Stimulated activated naive CD8-positive, alpha-beta T cell treated with anti-CD3 and anti-CD28 coated beads, Interleukin-15, Interleukin-2, amounts not matched to agents 100 ng/mL and 50 ng/mL, for 24 hours (primary cell): Measurements from ENCODE around the gene AGL.
A peak's percentile ranks its signal among the peaks of the same experiment; 100 is the strongest.
"Not testable (repeated sequence)": the region's sequence is repeated elsewhere in the genome, so short reads cannot be mapped to it uniquely, and the experiment has no call there.

Experiments used
- H3K27ac Mint-ChIP-seq: one replicate; pipeline ENCODE4 v1.8.0; 2021; ENCODE audit warnings: mild to moderate bottlenecking, mixed read lengths
- H3K27me3 Mint-ChIP-seq: one replicate; pipeline ENCODE4 v1.8.0; 2021; ENCODE audit warnings: mixed read lengths
- H3K36me3 Mint-ChIP-seq: one replicate; pipeline ENCODE4 v1.8.0; 2021; ENCODE audit warnings: low read depth, mixed read lengths
- H3K4me1 Mint-ChIP-seq: one replicate; pipeline ENCODE4 v1.8.0; 2021; ENCODE audit warnings: low read depth, mixed read lengths
- H3K4me3 Mint-ChIP-seq: one replicate; pipeline ENCODE4 v1.8.0; 2021; ENCODE audit warnings: mild to moderate bottlenecking, mixed read lengths
- H3K9me3 Mint-ChIP-seq: one replicate; pipeline ENCODE4 v1.8.0; 2021; ENCODE audit warnings: mixed read lengths

Gene AGL

DNA sequence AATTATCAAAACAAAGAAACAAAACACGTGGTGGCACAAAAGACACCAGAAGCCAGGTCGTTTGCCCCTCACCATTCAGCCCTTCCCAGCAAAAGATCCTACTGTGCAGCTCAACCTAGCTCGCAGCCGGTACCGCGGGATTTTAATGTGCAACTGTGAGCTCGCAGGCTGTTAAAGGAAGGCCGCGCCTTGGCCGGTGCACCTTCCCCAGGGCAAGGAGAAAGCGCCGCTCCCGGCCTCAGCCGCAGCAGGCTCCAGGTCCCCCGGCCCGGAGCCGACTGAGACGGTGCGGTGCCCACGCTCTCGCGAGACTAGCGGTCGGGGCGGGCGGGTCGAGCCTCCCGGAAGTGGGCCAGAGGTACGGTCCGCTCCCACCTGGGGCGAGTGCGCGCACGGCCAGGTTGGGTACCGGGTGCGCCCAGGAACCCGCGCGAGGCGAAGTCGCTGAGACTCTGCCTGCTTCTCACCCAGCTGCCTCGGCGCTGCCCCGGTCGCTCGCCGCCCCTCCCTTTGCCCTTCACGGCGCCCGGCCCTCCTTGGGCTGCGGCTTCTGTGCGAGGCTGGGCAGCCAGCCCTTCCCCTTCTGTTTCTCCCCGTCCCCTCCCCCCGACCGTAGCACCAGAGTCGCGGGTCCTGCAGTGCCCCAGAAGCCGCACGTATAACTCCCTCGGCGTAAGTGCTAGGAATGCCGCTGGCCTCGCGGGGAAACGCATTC, at the start of gene AGL:
AGL (plus strand) TSS at position 618 of the 715 bp plus-strand sequence. CDS start 682 bp downstream, outside the sequence.
- peak within 1 kb of the TSS; percentile 93 for H3K4me3 Mint-ChIP-seq
- H3K27ac Mint-ChIP-seq, result peak within 1 kb of the TSS; percentile 92
- peaks cover 28% of the 10 kb centered on the region for H3K4me1 Mint-ChIP-seq
- peaks cover 13% of the 10 kb centered on the region for H3K36me3 Mint-ChIP-seq
- H3K9me3 Mint-ChIP-seq, result no peaks in the 10 kb centered on the region
- H3K27me3 Mint-ChIP-seq, result no peaks in the 10 kb centered on the region

- H3K27ac Mint-ChIP-seq, result no peak overlapping the region
- H3K36me3 Mint-ChIP-seq, result no peaks in the 10 kb centered on the region
- no peaks in the 10 kb centered on the region for H3K4me1 Mint-ChIP-seq
- H3K9me3 Mint-ChIP-seq, result no peaks in the 10 kb centered on the region
- no peak overlapping the region for H3K4me3 Mint-ChIP-seq
- peaks cover 16% of the 10 kb centered on the region for H3K27me3 Mint-ChIP-seq
These were observed 48.6 kb upstream of the AGL start for GRCh38 chr1:99801584-99801983.

DNA sequence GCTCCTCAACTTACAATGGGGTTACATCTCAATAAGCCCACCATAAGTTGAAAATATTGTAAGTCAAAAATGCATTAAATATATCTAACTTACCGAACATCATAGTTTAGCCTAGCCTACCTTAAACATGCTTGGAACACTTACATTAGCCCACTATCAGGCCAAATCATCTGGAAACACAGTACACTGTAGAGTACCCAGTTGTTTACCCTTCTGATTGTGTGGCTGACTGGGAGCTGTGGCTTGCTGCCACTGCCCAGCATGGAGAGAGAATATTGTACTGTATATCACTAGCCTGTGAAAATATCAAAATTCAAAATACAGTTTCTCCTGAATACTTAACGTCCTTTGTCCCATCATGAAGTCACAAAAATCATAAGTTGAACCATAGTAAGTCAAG, 43.3 kb upstream of the AGL start:
- Mint-ChIP-seq H3K27ac (no peak overlapping the region), H3K4me3 (no peak overlapping the region), H3K9me3 (no peaks in the 10 kb centered on the region), H3K4me1 (peaks cover 14% of the 10 kb centered on the region), H3K27me3 (peaks cover 15% of the 10 kb centered on the region), H3K36me3 (no peaks in the 10 kb centered on the region)

- H3K36me3 Mint-ChIP-seq, result no peaks in the 10 kb centered on the region
- no peaks in the 10 kb centered on the region for H3K9me3 Mint-ChIP-seq
- peaks cover 14% of the 10 kb centered on the region for H3K4me1 Mint-ChIP-seq
- H3K27ac Mint-ChIP-seq, result peak overlapping the region; percentile 69
- peaks cover 14% of the 10 kb centered on the region for H3K27me3 Mint-ChIP-seq
- no peak overlapping the region for H3K4me3 Mint-ChIP-seq
These were observed 41.6 kb upstream of the AGL start for GRCh38 chr1:99808391-99809115.

DNA sequence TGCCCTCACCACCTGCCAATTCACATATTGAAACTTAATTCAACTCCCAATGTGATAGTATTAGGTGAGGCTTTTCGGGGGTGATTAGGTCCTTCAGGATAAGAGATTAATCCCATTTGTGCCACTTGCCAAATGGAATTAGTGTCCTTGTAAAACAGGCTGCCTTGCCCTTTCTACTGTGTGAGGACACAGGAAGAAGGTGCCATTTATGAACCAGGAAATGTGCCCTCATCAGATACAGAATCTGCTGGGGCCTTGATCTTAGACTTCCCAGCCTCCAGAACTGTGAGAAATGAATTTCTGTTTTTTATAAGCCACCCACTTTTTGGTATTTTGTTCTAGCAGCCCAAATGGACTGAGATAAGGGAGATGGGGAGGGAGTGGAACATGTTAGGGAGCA, 39.1 kb upstream of the AGL start:
- Mint-ChIP-seq H3K4me3 (no peak overlapping the region), H3K9me3 (no peaks in the 10 kb centered on the region), H3K4me1 (peaks cover 14% of the 10 kb centered on the region), H3K27ac (no peak overlapping the region), H3K36me3 (no peaks in the 10 kb centered on the region), H3K27me3 (peaks cover 14% of the 10 kb centered on the region)

DNA sequence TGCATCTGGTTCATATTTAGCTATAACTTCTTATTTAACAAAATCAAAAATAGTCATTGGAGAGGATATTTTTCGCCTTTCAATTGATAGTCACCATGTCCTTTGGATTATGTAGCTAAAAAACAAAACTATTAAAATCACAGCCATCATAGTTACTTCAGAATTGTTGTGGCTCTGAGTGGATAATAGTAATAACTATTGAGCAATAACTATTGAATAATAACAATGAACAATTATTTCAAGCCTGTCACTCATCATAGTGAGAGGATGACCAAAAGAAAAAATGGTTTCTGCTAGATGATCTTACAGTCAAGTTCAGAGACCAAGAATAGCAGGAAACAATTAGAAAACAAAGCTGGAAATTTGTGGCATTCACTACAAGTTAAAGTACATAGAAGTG, 38.4 kb upstream of the AGL start:
- H3K36me3 Mint-ChIP-seq, result no peaks in the 10 kb centered on the region
- H3K4me3 Mint-ChIP-seq, result no peak overlapping the region
- H3K27ac Mint-ChIP-seq, result no peak overlapping the region
- peaks cover 14% of the 10 kb centered on the region for H3K27me3 Mint-ChIP-seq
- no peaks in the 10 kb centered on the region for H3K9me3 Mint-ChIP-seq
- peaks cover 14% of the 10 kb centered on the region for H3K4me1 Mint-ChIP-seq

- peaks cover 7% of the 10 kb centered on the region for H3K27me3 Mint-ChIP-seq
- H3K27ac Mint-ChIP-seq, result no peak overlapping the region
- H3K4me1 Mint-ChIP-seq, result peaks cover 2% of the 10 kb centered on the region
- no peaks in the 10 kb centered on the region for H3K9me3 Mint-ChIP-seq
- H3K36me3 Mint-ChIP-seq, result no peaks in the 10 kb centered on the region
- no peak overlapping the region for H3K4me3 Mint-ChIP-seq
These were observed 35.7 kb upstream of the AGL start for GRCh38 chr1:99814373-99814900.

DNA sequence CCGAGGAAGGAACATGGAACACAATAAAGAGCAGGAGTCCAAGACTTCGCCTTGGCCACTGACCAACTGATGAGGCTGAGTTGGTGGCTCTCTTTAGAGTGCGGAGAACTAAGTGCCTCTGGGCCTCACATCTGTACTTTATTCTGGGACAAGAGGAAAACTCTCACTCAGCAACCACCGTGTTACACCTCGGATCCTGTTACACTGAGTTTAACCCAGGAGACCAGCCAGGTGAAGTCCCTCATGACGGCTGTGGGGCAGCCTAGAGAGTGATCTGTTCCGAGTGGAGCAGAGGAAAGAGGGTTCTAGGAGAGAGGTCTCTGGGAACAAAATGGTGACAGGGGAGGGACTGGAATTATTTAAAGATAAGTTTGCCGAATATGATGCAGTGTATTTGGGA, 33.5 kb upstream of the AGL start:
- no peaks in the 10 kb centered on the region for H3K9me3 Mint-ChIP-seq
- peaks cover 12% of the 10 kb centered on the region for H3K4me1 Mint-ChIP-seq
- H3K36me3 Mint-ChIP-seq, result no peaks in the 10 kb centered on the region
- peaks cover 7% of the 10 kb centered on the region for H3K27me3 Mint-ChIP-seq
- no peak overlapping the region for H3K4me3 Mint-ChIP-seq
- H3K27ac Mint-ChIP-seq, result no peak overlapping the region

DNA sequence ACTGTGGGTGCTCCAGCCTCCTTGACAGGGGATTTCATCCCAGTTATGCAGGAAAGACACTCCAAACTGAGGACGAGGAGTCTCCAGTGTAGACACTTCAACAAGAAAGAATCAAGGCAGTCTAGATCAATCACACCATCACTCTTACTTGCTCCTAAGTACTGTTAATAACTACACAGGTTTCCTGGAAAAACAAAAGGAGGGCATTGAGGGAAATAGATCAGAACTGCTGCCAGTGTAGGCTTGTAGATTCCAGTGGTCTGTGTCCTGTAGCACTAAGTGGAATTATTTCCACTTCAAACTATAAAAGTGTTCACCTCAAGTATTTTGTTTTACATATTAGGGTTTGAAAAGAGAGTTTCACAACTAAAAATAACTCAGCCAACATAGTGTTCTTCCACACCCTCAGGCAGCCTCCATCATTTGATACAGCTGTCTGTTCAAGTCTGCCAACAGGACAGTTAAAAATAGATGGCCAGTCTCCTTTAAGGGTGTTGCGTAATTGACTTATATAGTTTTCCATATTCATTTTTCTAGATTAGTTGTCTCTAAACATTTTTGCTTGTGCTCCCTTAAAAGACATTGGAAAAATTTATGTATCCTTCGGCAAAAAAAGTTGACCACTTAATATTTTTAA, 32.0 kb upstream of the AGL start:
- no peaks in the 10 kb centered on the region for H3K36me3 Mint-ChIP-seq
- no peak overlapping the region for H3K27ac Mint-ChIP-seq
- H3K27me3 Mint-ChIP-seq, result peaks cover 4% of the 10 kb centered on the region
- no peak overlapping the region for H3K4me3 Mint-ChIP-seq
- H3K9me3 Mint-ChIP-seq, result no peaks in the 10 kb centered on the region
- peaks cover 12% of the 10 kb centered on the region for H3K4me1 Mint-ChIP-seq

DNA sequence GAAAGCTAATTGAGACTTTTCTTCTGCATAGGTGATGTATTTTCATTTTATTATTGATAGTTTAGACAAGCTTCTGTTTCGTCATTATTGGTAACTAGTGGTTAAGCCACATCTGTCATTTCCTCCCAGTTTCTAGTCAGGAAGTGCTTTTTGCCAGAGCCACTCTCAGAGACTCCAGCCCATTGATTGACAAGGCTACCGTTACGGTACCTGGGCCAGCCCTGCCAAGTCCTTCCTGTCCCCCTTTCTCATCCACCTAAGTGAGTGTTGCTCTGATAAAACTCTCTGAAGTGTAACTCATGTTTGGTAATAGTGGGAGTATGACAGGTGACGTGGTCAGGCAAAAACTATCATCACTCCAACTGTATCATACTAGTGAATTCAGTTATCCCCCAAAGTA, 29.6 kb upstream of the AGL start:
- Mint-ChIP-seq H3K27me3 (peaks cover 4% of the 10 kb centered on the region), H3K4me1 (peaks cover 12% of the 10 kb centered on the region), H3K36me3 (no peaks in the 10 kb centered on the region), H3K27ac (no peak overlapping the region), H3K4me3 (peak overlapping the region; percentile 3), H3K9me3 (no peaks in the 10 kb centered on the region)

GRCh38 chr1:99825098-99825497, 25.1 kb upstream of the AGL start:
- Mint-ChIP-seq H3K36me3 (no peaks in the 10 kb centered on the region), H3K27ac (no peak overlapping the region), H3K4me1 (peaks cover 7% of the 10 kb centered on the region), H3K27me3 (no peaks in the 10 kb centered on the region), H3K9me3 (no peaks in the 10 kb centered on the region), H3K4me3 (no peak overlapping the region)

DNA sequence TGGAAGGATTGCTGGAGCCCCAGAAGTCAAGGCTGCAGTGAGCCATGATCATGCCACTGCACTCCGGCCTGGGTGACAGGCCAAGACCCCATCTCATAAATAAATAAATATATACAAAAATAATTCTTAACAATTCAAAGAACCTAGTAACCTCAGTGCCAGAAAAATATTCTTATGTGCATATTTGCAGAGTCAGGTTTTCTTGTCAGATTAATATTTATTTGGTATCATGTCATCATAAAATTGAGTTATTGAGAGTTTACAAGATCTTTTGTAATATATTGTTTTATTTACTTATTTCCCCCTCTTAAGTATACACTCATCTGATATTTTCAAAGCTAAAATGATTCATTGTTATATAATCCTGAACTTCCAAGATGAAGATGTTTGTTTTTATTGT, 24.5 kb upstream of the AGL start:
- H3K36me3 Mint-ChIP-seq, result no peaks in the 10 kb centered on the region
- H3K27me3 Mint-ChIP-seq, result no peaks in the 10 kb centered on the region

DNA sequence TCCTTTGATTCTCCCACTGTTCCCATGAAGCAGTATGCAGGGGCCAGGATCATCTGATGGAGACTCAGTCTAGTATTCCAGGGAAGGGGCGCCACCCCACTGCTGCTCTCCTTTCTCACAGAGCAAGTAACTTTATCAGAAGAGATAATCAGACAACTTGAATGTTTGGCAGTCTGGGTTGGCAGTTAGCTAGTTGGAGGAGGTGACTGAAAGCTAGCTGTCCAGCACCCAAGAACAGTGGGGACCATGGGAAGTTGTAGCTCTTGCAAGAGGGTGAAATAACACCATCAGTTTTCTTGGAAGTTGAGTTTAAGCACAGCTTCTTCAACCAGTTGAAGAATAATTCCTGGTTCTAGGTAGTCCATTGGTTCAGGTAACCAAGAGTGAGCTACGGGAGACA, 22.2 kb upstream of the AGL start:
- Mint-ChIP-seq H3K27ac (no peak overlapping the region), H3K4me3 (no peak overlapping the region), H3K9me3 (no peaks in the 10 kb centered on the region), H3K27me3 (no peaks in the 10 kb centered on the region), H3K36me3 (no peaks in the 10 kb centered on the region), H3K4me1 (no peaks in the 10 kb centered on the region)

More for the DNA sequence above, 24.5 kb upstream of the AGL start:
- H3K4me1 Mint-ChIP-seq, result peaks cover 2% of the 10 kb centered on the region
- H3K4me3 Mint-ChIP-seq, result no peak overlapping the region
- no peak overlapping the region for H3K27ac Mint-ChIP-seq
- H3K9me3 Mint-ChIP-seq, result no peaks in the 10 kb centered on the region

- Mint-ChIP-seq H3K36me3 (no peaks in the 10 kb centered on the region), H3K4me3 (no peak overlapping the region), H3K27ac (no peak overlapping the region), H3K27me3 (no peaks in the 10 kb centered on the region), H3K9me3 (no peaks in the 10 kb centered on the region), H3K4me1 (no peaks in the 10 kb centered on the region)
These were observed 20.9 kb upstream of the AGL start for GRCh38 chr1:99829269-99829668.

DNA sequence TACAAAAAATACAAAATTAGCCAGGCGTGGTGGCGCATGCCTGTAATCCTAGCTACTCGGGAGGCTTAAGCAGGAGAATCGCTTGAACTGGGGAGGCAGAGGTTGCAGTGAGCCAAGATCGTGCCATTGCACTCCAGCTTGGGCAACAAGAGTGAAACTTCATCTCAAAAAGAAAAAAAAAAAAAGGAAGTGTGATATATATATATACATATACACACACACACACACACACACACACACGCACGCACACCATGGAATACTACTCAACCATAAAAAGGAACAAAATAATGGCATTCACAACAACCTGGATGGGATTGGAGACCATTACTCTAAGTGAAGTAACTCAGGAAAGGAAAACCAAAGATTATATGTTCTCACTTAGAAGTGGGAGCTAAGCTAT, 16.2 kb upstream of the AGL start:
- not testable (repeated sequence) for H3K9me3 Mint-ChIP-seq, H3K27me3 Mint-ChIP-seq, H3K36me3 Mint-ChIP-seq, H3K4me1 Mint-ChIP-seq, H3K4me3 Mint-ChIP-seq, H3K27ac Mint-ChIP-seq
